GM19324 (cell line): ENCODE results near the gene GIPC2.
A peak's percentile ranks its signal among the peaks of the same experiment; 100 is the strongest.

Experiments used
- ATAC-seq: cut with Tn5 transposase; IDR thresholded peaks from one replicate; pipeline ENCODE4 v1.9.1; 2021; ENCODE audit warnings: mild to moderate bottlenecking, moderate library complexity; ENCODE audit not compliant: unreplicated experiment, low FRiP score

Gene GIPC2

GRCh38 chr1:78136680-78137079, 90.9 kb downstream of the GIPC2 start:
- ATAC-seq, result no peak

DNA sequence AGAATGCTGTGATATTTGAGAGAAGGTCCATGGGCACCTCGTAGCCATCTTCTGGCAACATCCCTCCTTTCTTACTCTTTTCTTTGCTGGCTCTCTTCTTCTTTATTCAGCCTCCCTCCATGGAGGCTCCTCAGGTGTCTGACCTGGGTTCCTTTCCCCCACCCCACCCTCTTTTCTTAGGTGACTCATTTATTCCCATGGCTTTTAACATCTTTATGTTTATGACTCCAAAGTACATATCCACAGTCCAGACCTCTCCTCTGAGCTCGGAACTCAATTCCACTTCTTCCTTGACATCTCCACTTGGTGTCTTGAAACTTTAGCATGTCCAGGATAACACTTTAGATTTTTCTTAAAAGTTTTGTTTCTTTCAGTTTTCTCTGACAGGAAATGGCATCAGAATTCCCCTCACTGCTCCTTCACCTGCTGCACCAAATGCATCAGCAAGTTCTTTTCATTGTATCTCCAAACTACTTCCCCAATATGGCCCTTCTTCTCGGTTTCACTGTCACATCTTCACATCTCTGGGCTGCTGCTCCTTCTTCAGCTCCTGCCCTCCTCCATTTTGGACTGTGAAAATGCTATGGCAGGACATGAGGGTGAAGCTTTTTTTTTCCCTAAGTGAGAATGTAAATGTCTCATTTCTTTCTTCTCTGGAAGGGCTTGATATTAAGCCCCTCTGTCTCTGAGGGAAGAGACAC, 95.9 kb downstream of the GIPC2 start:
- ATAC-seq, result no peak

- ATAC-seq, result no peak
Observed at GRCh38 chr1:78142736-78143135, 97.0 kb downstream of the GIPC2 start.

DNA sequence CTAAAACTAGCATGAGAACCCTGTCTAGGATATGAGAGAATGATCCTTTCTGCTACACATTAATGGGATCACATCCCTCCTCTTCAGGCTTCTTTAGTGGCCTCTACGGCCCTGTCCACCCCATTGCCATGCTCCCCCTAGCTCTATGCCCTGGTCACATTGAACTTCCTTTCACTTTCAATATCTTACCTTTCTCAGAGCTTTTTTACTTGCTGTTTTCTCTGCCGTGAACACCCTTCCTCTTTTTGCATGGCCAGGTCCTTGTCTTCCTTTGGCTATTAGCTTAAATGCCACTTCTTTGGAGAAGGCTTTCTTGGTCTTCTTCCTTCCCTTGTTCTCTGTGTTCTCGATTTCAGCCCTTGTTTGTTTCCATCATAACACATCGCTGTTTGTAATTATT, 97.4 kb downstream of the GIPC2 start:
- peak; percentile 91 for ATAC-seq

DNA sequence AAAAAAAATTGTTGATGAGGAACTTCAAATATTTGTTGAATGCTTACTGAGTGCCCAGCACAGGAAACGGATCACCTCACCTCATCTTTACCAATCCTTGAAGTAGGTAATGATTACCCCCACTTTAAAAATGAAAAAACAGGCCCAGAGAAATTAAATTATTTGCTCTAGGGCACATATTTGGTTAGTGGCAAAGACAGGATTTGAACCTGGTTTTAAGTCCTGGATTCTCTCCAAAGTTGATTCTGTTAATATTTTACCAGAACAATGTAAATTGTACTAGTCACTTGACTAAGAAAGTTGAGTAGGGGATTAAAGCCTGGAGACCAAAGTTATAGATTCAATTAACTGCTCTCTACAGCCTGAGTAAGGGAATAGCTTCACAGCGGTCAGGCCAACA, 97.9 kb downstream of the GIPC2 start:
- no peak for ATAC-seq

DNA sequence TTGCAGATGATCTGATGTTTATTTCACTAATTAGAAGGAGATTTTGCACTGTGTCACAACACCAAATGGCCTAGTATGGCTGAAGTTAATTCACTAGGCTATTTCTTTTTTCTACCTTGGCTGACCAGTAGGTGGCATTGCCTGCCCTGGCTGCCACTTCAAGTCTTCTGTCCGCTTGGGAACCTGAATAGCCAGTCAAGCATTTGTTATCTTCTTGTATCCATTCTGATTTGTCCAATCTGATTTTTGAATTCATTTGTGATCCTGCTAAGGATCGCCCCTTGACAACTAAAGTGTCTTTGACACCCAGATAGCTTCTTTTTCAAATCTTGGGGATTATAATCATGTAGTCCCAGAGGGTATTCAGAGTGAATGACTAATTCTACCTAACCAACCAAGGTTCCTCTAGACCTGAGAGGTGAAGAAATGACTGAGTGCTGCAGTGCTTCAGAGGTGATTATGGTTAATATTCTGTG, 99.4 kb downstream of the GIPC2 start:
- peak; percentile 57 for ATAC-seq

GRCh38 chr1:78146205-78146771, 100.5 kb downstream of the GIPC2 start:
- no peak for ATAC-seq

DNA sequence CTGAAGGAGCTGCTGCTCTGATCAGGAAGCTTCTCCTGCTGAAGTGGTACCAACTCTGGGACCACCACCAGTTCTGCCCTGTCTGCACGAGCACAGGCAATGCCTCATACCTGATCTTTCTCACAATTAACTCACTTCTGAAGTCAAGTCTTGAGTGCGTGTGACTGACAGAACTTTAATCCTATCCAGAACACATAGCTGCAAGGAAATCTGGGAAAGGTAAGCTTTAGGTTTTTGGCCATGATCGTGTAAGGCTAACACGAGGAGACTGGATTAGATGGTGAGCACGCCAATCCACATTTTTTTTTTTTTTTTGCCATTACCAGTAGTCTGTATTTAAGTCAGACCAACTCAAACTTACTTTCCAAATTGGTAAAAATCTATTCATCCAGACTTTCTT, 101.3 kb downstream of the GIPC2 start:
- no peak for ATAC-seq

GRCh38 chr1:78153092-78153736, 107.4 kb downstream of the GIPC2 start:
- ATAC-seq, result no peak

GRCh38 chr1:78155121-78155520, 109.4 kb downstream of the GIPC2 start:
- ATAC-seq, result no peak

- ATAC-seq, result no peak
Observed at GRCh38 chr1:78156805-78157521, 111.2 kb downstream of the GIPC2 start.

DNA sequence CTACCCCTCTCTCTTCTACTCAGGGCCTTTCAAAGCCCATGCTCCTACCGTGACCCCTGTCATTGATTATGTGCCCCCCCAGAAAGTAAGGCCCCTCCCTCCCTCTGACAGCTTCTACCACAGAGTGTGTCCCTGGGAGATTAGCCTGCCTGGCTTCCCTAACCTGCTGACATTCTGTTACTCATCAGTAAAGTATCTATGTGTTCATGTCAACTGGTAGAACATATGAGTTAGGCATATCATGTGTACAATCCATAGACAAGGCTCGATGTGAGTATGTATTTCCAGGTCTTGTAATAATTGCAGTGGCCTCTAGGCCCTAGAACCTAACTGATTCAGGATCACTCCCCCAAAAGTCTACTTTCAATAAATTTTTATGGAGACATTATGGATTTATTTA, 120.0 kb downstream of the GIPC2 start:
- ATAC-seq, result no peak

DNA sequence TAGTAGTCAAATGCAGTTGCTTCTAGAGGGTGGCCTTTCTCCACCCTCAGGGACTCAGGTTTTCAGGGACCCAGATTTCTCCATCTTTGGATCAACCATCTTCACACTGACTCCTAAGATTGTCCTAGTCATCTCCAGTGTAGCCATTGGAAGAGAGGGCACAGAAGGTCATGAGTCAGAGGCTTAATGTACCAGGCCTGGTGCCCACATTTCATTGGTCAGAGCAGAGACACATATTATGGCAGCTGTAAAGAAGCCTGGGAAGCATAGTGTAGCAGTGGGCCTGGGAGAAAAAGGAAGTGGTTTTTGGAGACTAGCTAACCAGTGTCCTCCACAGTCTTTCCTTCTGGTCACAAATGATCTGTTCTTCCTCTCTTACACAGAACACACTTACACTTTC, 122.5 kb downstream of the GIPC2 start:
- ATAC-seq, result no peak

- no peak for ATAC-seq
Observed at GRCh38 chr1:78170859-78171258, 125.1 kb downstream of the GIPC2 start.

GRCh38 chr1:78171736-78172590, 126.2 kb downstream of the GIPC2 start:
- ATAC-seq, result no peak

DNA sequence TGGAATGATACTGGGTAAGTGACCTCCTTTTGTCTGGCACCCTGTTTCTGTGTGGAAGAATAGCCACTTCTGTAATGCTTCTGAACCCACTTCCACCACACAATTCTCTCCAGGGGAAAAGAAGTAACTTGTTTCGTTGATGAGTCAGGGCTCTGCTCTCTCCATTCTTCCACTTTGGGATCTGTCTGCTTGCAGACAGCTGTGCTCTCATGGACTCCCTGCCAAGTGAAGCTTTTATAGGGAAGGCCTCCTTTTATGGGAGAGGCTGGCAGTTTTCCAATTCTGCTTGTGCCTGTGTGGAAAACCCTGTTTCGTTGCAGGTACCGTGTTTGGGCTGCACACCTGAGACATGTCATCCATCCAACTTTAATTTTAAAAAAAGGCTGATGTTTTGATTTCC, 130.7 kb downstream of the GIPC2 start:
- ATAC-seq, result no peak

DNA sequence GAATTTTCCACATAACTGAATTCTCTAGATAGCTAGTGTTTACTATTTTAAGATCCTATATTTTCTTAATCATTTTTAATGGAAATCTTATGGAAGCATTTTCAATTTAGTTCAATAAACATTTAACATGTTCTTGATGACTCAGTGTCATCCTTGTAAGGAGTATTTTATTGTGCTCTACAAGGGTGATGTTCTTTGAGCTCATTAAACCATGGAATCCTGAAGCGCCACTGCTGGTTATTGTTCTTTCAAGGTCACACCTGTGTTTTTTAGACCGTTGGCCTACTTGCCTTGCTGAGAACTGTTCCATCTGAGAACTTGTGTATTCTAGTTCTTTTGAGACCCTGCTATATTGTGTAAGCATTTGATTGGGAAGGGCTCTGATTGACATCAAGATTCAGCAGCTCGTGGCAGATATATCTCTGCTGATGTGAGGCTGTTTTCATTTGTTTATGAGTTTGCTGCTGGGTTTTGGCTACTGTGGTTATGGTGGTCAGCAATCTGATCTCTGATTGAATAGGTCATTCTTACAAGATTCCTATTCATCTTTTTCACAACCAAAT, 132.0 kb downstream of the GIPC2 start:
- no peak for ATAC-seq

DNA sequence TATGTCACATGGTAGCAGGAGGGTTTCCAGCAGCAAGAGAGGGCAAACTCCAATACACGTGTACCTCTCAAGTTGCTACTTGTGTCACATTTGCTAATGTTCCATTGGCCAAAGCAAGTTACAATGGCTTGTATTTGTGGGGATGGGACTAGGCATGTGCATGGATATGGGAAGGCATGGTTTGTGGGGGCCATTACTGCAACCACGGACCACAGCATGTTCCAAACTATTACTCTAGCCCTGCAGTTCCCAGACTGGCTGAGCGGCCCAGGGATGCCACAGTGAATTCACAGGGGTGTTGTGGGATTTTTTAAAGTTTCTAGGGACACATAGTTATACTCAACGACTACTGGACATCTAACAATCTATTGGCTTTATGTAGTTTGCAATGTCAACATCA, 133.1 kb downstream of the GIPC2 start:
- ATAC-seq, result no peak

DNA sequence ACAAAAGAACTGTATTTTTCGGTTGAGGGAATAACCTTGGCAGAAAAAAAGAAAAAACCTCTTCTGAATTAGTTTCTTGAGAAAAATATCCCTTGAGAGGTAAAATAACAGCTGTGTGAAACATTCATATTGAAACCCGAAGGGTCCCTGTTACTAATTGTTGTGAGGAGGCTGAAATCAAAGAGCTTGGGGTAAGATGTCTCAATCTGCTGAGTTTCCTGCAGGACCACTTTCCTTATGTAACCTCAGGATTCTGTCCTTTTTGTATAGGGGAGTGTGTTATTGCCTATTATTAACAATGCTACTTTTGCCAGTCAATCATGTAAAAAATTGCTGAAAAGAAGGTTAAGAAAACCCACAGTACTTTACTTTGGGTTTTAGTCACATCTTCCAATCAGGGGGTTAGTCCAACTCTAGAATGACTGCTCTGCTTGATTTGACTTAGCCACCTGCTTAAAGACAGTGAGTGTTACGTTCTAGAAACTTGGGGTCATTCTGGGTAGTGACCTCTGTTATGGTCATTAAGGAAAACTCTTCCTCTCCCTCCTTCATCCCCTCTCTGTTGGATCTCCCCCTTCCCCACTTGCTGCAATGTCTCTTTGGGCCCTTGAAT, 138.8 kb downstream of the GIPC2 start:
- no peak for ATAC-seq
